NCI-H2171 (cell line): ENCODE data around the gene G6PC3.
"Not testable (repeated sequence)": the region's sequence is repeated elsewhere in the genome, so short reads cannot be mapped to it uniquely, and the experiment has no call there.

Source experiments
- DNase-seq: peaks from one replicate; lab custom pipeline; 2025; lab: John Stamatoyannopoulos, UW

Gene G6PC3

DNA sequence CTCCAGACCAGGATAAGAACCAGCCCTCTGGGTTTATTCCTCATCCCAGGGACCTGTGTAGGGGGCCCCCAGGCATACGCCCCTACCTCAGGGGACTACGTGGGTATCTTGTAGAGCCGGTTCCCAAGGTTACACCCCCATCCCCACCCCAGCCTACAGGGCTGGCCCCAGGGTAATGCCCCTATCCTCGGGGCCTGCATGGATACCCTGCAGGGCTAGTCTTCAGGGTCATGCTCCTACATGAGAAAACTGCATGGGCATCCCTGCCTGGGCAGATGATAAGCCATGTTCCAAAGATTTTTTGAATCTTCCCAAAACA, 38.7 kb downstream of the G6PC3 start:
- DNase-seq, result no peak

DNA sequence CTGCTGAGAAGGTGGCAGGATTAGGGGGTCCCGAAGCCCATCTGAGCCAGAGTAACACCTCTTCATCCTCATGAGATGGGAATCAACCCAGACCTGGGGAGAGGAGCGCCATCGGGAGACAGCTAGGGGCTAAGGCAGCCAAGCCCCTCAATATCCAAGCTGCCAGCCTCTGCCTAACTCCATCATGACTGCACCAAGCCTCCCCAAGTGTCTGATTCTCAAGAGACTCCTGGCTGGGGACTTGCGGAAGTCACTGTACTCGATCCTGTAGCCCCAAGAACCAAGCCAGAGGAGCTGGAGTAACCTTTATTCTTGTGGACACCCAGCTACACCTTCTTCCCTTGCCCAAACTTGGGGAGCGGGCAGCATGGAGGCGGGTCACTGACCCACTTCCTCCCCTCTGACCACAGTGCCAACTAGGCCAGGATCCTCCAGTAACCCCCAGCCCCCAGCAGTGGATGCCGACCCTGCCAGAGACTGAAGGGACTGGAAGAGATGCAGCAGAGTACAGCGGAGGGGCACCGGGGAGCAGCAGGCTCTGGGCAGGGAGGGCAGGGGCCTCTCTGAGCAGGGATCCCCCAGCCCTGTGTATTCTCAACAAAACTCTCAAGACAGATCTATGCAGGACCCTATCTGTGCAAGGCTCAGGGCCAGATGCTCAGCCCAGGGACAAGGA, 39.6 kb downstream of the G6PC3 start:
- no peak for DNase-seq

DNA sequence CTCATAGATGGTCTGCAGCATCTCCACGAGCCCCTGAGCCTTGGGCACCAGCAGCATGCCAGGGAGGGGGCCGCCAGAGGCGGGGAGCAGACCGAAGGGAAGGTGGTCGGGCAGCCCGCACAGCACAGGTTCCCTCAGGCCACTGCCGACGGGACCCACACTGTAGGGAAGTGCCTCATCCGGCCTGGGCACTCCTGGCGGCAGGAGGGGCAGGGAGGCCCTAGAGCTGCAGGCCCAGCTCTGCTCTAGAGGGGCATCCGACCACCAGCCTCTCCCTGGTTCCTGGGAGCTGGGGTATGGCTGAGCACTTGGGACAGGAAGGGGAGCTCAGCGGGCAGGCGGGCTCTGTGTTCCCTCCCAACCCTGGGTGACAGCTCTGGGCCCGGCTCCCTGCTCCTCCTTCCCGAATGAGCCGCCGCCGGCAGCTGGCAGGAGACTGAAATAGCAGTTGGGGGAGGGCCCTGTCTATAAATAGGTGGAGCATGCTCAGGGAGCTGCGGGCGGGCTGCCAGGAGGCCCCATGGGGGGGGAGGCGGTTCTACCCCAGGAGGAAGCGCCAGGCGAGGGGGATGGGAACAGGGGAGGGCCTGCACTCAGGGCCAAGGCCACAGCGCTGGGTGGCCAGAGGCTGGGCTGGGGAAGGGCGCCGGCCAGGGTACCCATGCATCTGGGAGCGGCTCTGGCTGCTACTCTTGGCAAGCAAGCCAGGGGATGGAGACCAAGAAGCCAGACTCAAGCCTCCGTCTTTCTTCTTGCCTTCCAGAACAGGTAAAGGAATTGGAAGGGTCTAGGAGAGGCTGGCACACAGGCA, 40.5 kb downstream of the G6PC3 start:
- peak; percentile 90 for DNase-seq

DNA sequence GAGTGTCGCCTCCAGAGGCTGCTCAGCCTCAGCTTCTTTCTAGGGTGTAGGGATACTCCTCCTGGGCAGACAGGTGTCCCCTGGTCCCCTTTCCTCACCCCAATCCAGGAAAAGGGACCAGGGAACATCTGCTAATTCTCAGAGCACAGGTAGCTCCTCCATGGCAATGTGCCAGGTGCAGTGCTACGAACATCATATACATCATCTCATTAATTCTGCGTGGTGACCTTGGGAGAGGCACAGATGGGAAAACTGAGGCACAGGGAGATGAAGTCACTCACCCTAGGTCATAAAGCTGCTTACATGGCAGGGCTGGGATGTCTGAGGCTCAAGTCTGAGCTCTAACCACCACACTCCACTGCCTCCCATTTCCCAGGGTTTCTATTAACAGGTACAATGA, 41.2 kb downstream of the G6PC3 start:
- no peak for DNase-seq

DNA sequence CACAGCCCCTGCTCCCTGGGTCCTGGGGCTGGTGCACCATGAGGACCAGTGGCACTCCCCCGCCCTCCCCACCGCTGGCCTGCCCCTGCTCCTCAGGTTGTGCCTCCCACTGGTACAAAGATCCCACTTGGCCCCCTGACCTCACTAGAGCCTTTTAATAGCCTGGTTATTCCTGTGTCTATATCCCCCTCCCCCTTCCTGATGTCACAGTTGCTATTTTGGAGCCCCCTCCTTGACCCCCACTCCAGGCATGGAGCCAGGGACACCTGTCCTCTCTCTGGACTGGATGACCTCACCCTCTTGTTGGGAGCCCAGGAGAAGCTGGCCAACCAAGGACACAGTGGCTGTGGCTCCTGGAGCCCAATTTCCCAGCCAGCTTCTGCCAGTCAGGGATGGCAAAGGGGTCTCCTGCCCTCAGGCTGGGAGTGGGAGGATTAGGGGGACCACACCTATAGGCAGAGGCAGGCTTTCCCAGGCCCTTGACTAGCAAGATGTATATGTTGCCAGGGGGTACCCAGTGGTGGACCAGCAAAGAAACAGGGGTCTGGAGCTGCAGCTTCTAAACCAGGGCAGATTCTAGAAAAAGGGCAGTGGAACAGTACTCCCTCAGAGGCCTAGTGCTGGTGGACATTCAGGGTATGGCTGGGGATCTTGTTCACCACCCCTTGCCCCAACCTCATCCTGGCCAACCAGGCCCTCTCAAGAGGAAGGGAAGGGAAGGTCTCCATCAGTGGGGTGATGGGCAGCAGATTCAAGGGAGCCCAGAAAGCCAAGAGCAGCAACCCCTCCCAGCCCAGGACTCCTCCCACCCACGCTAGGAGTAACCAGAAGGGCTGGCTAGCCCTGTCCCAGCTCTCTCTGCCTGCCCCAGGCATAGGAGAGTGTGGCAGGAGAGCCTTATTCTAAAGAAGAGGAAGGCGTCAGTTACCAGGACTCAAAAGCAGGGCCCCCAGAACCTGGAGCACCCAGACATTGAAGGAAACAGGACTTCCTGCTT, 42.0 kb downstream of the G6PC3 start:
- DNase-seq, result no peak

DNA sequence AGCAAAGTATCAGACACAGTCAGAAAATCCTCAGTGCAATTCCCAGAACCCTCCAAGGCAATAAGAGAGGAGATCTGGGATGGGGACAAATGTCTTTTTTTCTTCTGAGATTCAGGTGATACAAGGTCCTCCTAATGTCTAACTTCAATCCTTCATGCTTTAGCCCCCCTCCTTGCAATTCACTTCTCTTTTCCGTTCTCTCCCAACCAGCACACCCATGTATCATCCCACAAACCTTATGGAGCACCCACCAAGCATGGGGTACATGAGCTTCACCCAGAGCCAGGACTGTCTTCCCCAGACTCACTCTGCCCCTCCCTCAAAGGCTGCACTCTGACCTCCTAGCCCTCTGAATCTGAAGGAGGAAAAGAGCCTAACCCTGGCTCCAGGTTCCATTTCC, 42.8 kb downstream of the G6PC3 start:
- DNase-seq, result no peak

DNA sequence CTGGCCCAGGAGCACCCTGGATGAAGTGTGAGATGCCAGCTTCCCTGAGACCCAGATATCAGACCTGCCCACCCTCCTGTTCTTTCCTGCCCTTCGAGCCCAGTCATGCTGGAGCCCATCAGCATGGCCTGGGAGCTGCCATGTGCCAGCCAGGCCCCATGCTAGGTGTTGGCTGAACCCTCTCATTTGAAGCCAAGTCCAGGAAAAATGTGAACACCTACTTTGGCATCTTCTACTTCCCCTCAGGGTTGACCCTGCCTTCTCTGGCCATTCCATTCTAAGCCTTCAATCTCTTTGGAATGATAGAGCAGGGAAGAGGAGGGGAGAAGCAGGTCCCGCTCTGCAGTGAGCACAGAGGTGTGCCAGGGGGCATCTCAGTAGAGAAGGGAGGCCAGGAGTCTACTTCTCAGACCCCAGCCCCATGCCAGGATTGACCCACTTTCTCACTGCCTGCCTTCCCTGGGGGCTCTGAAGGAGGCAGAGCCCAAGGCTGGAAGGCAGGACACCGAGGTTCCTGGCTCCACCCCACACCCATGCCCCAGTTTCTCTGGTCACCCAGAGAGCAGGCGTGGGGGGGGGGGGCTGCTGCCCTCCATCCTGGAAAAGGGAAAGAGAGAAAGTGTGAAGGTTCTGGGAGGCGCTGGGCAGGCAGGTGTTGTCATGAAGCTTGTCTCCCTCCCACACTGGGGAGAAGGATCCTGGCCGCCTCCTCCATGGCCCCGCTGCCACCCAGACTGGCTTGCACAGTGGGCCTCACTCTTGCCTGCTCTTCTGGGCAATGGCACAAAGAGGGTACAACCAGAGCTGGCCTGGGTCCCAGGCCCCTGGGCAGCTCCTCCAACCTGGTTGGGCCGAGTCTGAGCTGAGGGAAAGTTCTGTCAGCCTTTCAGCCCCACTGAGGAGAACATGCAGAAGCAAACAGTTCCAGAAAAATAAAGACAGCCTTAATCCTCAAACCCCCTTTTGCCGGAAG, 43.6 kb downstream of the G6PC3 start:
- DNase-seq, result no peak

DNA sequence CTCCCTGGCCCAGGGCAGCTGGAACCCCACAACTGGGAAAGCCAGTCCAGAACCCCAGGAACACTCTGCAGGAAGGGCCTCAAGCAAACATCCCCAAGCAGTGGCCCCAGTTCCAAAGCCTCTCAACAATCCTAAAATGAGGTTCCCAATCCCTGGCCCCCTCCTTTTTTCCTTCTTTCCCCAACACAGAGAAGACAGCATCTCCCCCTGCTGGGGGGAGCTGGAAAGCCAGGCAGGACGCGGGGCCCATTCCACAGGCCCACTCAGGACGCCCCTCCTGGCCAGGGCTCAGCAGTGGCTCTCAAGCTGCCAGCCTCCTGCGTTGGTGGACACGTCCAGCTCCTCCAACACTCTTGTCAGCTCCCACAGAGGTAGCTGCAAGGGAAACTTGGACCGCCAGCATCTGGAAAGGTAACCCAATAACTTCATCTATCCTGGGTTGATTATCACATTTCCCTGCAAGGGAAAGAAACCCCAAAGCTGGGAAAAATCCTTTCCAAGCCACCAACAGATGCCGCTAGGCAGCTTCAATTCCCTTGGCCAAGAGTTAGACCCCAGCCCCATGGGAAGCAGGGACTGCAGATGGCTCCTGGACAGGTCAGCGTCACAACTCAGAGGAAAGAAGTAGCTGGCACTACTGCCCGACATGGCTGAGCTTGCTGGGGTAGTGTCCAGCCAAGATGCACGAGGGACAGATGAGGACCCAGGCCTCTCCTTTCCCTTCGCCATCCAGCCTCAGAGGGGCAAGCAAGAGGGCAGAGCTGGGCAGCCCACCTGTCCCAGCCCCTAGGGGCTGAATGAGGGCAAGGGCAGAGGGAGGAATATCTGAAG, 45.3 kb downstream of the G6PC3 start:
- no peak for DNase-seq

DNA sequence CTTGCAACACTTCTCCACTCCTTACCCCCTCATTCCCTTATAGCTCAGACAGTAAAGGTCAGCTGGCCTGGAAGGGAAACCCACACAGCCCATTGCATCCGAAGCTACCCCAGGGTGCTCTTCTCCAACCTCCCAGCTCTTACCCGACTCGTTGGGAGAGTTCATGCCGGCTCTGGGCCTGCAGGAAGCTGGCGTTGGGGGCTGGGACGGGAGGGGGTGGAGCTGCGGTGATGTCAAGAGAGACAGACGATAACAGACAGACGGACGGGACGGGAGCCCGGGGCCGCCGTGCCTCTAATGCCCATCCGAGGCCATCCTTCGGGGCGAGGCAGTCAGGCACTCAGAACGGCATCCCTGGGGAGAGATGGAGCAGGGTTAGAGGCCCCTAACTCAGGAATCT, 46.8 kb downstream of the G6PC3 start:
- no peak for DNase-seq

DNA sequence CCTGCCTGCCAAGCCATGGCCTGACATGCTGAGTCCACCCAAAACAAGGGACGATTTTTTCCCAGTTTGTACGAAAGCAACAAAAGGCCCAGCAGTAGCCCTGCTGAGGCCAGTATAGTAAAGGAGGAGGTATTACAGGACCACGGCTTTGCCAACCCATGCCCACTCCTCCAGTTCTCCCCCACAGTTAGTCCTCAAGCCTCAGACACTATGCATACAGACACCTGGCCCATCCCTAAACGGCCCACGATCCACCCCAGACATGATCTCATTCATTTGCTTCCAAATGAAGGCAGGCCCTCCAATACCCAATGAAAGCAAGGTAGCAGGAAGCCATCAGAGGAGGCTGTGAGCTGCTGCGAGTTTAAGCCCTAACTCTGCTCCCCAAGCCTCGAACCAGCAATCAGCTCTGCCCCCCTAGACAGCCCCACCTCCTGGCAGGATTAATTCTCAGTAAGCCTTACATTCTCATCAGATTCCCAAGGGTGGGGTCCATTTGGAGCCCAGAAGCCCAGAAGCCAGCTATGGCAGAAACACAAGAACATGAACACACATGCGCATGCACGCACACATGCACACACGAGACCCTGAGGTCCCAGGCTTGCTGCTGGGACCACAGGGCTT, 48.0 kb downstream of the G6PC3 start:
- DNase-seq, result no peak

DNA sequence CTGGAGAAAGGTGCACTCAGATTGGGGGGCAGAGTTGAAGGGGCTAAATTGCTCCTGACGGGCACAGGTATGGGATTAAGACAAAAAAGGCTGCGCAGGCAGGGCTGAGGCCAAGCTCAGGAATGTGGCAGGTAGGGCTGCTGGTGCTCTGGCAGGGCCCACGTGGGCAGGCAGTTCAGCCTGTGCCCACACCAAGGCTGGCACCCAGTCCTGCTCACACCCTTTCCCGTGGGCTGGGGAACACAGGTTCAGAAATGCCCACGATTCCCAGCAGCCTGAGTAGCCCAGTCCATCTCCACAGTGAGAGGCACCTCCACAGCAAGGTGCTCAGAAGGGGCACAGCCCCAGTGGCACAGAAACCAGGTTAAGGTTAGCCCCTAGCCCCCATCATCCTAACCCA, 48.5 kb downstream of the G6PC3 start:
- no peak for DNase-seq

DNA sequence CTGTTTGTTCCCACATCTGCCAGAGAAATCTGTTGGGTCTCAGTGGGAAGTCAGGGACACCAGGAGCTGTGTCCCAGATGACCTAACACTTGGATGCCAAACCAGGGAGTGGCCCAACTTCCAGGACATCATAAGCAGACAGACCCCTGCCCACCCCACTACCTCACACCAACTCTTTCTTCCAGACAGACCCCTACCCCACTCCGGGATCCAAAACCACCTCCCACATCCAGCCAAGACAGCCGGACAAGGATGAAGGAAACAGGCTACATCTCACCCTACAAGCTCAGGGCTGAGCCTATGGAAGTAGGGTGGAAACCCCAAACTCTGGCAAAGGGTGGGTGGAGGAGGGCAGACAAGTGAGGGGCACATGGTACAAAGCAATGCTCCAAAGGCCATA, 49.3 kb downstream of the G6PC3 start:
- DNase-seq, result no peak

DNA sequence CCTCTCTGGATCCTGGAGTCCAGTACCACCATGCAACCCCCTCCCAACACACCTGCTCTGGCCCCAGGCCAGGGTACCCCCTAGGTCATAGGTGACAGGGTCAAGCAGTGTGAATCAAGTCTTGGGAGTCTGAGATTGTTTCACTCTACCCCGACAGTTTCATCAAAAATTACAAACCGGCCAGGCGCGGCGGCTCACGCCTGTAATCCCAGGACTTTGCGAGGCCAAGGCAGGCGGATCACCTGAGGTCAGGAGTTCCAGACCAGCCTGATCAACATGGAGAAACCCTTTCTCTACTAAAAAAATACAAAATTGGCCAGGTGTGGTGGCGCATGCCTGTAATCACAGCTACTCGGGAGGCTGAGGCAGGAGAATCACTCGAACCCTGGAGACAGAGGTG, 49.7 kb downstream of the G6PC3 start:
- DNase-seq, result not testable (repeated sequence)

DNA sequence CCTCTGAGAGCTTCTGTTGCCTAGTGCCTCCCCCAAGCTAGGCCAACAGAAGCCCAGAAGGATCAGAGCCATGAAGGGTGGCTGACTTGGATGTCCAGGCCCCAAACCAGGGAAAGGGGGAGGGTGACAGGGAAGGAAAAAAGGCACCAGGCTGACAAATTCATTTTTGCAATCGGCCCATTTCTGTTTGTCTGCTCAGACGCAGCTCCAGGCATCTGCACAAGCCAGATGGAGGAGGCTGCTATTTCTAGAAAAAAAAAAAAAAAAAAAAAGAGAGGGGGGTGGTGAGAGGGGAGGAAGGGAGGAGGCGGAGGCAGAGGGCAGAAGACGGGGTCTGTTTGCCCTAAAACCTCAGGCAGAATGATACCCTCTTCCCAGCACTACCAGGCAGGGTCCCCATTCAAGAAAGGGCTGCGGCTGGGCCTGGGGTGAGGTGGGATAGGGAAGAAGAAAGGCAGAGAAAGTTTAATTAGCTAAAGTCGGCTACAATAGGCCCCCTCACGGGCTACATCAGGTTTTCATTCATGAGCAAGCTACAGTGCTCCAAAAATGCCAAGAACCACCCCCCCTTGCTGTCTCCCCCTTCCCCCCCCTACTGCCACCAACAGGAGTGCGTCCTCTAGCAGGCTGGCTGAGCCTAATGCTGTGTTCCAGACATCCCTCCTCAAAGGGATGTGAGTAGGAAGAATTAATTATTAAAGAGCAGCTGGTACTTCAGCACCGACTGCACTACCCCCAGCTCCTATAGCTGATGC, 50.5 kb downstream of the G6PC3 start:
- DNase-seq, result peak; percentile 68

DNA sequence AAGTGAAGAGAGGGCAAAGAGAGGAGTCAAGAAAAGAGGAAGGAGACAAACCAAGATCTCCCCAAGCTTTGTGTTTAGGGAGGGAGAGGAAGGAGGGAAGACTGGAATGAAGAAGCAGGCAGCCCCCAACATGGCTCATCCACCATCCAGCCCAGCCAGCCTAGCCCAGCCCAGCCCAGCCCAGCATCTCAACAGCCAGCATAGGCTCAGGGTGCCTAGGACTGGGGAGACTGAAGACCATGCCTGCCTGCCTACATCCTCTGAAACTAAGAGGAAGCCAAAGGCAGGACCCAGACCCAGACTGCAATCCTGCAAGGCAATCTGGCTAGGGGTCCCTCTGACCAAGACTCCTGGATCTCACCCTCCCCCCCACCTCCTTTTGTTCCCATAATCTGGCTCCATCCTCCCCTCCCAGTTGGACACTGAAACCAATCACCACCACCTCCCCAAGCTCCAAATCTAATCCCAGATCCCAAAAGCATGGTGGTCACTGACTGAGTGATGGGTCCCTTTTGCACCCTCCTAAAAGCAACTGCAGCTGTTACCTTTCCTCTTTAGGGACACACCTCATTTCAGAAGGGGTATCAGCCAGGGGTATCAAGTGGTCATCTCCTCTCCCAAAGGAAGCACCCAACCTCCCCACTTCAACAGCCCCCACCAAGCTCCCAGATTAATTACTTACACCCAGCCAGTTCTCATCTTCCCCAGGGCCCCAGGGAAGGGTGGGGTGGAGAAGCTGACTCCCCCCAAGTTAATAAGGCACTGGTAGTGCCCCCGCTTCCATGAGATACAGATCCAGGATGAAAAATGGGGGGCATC, 51.7 kb downstream of the G6PC3 start:
- DNase-seq, result no peak

DNA sequence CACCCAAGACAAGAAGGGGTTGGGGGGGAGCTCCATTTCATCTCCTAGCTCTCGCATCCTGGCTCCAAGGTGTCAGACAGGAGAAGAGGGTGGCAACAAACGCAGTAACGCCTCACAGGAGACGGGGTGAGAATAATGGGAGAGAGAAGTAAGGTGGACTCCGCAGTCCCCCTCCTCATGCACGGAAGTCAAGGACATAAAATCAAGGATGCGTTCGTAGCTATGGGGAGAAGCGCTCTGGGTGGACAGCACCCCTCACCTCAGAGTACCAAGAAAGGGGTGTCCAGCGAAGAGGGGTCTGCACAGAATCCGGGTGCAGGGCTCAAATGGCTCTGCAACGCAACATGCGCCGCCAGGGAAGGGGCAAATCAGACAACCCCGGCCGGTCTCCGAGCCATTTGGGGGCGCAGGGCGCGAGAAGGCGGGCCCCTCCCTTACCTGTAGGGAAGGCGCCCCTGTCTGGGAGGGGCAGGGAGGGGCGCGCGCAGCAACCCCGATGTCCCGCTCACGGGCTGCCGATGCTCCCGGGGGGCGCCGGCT, 52.4 kb downstream of the G6PC3 start:
- DNase-seq, result no peak

DNA sequence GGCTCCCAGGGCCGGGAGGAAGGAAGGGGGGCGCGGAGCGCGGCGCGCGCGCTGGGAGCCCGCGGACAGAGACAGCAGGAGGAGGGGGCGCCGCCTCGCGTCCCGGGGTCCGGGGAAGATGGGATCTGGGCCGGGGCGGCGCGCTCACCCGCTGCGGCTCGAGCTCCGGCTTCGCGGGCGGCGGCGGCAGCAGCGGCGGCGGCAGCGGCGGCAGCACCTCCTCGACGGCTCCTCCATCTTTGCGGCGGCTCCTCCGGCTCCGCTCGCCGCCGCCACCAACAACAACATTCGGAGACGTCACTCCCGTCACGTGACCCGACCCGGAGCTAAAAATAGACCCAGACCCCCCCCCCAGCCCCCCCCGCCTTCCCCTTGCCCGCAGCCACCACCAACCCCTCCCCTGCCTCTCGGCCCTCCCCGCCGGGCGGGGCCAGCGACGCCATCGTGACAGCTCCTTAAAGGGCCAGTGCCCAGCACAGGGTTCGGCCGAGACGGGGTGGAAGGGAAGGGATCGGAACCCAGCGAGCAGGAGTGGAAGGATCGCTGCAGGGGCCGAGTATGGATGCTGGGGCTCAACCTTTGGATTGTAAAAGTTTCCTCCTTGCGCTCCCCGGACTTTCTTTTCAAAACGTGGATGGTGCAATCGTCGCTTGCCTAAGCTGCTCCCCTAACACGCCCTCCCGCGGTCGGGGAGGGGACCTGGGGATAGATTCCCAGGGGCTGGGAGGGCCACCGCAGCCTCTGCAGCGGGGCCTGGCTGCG, 53.0 kb downstream of the G6PC3 start, which contains the start of gene HDAC5:
Gene HDAC5, minus strand, starts transcription at position 286 of the 762 bp plus-strand sequence. CDS start 6,126 bp downstream, outside the sequence.
- DNase-seq, result peak; percentile 94
